HG03432 (cell line): Measurements from ENCODE around the gene ZBTB48.
"Not testable (repeated sequence)": the region's sequence is repeated elsewhere in the genome, so short reads cannot be mapped to it uniquely, and the experiment has no call there.

ENCODE experiments used
- ATAC-seq: cut with Tn5 transposase; IDR thresholded peaks from one replicate; pipeline ENCODE4 v1.9.1; 2021; ENCODE audit warnings: mild to moderate bottlenecking, moderate library complexity; ENCODE audit not compliant: unreplicated experiment

ZBTB48 gene

DNA sequence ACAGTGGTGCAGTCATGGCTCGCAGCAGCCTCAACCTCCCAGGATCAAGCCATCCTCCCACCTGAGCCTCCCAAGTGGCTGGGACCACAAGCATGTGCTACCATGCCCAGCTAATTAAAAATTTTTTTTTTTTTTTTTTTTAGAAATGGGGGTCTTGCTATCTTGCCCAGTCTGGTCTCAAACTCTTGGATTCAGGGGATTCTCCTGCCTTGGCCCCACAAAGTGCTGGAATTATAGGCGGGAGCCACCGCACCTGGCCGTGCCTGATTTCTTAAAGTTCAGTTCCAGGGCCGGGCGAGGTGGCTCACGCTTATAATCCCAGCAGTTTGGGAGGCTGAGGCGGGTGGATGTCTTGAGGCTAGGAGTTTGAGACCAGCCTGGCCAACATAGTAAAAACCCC lies 51.3 kb downstream of the ZBTB48 start:
- ATAC-seq, result no peak

DNA sequence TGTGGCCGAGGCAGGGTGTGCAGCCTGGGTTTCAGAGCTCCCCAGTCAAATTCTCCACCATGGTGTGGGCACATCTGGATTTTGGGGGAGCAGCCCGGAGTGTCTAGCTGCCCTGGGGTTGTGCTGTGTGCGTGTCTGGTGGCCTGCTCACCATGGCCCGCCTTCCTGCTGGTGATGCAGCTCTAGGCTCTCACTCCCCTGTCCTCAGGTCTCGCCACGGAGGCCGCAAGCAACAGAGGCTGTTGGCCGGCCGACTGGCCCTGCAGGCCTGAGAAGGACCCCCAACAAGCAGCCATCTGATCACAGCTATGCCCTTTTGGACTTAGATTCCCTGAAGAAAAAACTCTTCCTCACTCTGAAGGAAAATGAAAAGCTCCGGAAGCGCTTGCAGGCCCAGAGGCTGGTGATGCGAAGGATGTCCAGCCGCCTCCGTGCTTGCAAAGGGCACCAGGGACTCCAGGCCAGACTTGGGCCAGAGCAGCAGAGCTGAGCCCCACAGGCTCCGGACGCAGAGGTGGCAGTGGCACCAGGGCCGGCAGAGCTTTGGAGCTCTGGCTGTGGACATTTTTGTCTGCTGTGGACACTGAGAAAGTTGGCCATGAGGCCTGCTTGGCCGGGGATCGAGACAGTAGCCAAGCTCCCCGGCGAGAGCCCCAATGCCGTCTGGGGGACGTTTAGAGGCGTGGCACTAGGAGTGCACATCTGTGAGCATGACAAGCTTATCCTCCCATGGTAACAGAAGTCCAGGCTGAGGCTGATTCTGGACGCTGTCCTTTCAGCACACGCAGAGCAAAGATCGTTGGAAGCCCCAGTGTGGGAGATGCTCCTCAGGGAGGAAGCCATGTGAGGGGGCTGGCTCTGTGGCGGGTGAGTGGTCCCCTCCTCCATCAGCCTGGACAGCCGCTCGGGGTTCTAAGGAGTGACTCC lies 53.1 kb downstream of the ZBTB48 start:
- ATAC-seq, result no peak

DNA sequence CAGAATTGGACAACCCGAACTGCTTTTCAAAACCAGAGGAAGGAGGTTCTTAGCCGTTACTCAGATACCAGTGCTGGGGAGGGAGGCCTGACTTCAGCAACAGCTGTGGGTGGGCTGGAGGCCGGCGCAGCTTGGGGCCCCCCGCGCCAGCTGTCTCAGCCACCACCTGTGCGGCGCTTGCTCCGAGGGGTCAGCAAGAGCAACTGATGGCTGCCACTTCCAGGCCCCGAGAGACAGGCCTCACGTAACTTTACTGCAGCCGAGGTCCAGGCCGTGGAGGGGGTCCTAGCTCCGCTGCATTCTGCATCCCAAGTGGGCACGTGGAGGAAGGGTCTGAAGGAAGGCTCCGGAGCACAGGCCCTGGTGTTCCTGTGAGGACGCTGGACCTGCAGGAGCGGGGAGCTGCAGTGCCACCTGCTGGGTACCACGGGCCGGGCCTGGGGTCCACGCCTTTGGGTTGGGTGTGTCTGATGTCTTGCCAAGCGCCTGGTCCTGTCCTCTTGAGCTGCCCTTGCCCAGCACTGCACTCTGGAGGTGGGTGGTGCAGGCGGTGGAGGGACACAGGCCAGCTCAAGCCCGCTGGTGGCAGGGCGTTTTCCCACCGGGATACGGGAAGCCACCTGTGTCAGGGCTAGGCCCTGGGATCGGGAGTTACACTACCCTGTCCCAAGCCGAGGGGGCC lies 54.7 kb downstream of the ZBTB48 start:
- no peak for ATAC-seq

DNA sequence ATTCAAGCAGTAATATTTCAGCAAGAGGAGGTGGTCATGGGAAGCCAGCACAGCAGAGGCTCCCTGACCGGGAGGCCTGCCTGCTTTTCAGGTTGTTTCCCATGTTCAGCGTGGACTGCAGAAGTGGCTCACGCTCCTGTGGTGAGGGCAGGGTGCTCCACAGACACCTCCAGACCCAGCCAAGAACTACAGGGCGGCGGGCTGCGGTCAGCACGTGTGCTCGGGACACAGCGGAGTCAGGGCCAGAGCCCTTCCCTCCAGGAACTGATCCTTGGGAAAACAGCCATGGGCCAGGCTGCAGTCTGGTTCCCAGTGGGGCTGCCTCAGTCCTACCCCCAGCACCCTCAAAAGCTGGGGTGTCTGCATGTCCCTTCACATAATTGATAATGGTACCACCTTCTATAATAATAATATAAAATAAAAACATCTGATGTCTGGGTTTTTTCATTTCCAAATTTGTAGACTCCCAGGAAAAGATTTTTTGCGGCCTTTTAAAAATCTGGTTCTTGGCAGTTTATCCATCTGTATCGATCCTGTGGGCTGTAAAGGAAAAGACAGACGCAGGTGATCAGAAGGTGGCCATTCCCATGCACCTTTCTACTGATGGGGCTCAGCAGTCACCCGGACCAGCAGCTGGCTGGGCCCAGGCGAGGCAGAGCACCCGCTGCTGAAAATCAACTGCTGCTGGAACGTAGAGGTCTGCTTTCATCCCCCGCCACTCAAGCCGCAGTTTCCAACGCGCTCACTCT lies 55.5 kb downstream of the ZBTB48 start:
- no peak for ATAC-seq

DNA sequence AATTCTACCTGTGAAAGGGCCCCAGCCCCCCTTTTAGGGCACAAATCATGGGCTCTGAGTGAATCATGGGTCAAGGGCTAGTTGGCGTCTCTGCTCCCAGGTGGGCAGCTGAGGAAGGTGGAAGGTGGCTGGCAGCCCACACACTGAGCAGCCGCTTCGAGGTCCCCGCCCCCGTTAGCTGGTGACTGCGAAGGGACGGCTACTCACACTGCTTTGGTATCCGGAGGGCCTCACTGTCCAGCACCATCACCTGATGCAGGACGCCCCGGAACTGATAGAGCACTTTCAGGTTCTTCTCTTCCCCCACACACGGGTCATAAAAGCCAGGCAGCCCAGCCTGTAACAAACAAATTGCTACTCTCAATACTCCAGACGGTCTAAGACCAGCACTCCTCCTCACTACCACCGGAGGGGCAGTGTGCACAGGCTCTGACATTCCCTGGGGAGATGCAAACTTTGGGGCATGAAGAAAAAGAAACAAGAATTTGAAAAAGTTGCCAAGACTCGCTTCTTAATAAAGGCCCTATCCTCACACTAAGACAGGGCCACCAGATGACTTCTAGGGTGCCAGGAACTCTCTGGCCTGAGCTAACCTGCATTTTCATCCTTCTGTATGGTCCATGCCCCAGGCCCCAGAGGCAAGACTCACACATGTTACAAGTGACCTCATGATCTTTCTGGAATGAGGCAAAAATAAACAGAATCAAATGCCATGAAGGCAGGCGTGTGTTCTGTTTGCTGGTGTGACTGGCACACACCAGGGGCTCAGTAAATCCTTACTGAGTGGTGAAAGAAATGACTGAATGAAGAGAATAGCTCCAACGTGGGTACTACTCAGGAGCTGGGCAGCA lies 56.3 kb downstream of the ZBTB48 start:
- no peak for ATAC-seq

DNA sequence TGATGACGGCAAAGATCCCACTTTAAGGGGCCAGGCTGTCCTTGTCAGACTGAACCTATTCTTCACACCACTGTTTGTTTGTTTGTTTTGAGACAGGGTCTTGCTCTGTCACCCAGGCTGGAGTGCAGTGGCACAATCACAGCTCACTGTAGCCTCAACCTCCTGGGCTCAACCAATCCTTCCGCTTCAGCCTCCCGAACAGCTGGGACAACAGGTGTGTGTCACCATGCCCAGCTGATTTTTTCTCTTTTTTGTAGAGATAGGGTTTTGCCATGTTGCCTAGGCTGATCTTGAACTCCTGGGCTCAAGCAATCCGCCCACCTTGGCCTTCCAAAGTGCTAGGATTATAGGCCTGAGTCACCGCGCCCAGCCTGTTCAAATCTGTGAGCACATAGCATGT lies 57.0 kb downstream of the ZBTB48 start:
- not testable (repeated sequence) for ATAC-seq

DNA sequence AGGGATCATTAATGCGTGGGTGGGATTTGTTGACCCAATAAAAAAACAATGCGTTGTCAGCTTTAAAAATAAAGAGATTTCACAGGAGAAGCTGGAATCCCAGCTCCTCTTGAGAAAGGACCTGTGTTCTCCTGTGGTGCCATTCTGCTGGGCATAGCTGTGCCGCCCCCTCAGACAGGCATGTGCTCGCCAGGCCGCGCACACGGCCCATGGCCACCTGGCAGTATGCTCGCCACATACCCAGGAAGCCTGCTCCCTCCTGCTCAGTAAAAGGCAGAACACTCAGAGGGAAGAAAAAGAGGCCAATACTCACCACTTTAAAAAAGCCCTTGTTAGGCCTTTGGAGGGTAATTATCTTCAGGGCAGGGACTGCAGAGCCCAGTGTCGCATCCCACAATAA lies 58.0 kb downstream of the ZBTB48 start:
- no peak for ATAC-seq

DNA sequence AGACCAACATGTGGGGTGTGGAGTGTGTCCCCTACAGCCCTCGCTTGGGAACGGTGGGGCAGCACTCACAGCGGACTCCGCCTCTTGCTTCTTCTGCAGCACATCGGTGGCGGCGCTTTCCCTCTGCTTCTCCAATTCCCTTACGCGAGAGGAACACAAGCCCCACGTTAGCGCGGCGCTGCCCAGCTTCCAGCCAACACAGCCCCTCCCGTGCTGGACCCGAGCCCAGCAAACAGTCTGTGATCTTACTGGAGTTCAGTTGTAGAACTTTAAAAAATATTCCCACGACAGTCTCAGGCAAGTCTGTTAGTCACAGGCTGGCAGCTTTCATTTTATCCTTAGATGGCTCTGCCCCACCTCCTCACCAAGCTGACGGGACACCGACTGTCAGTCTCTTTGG lies 58.4 kb downstream of the ZBTB48 start:
- no peak for ATAC-seq
